Mesenchymal stem cell (in vitro differentiated cells and primary cell): Measurements from ENCODE around the gene ZNF20.

Experiments used
- DNase-seq: peaks from one replicate; pipeline ENCODE4 v3.0.0-alpha.2; 2013
- H2AFZ ChIP-seq: one replicate; pipeline ENCODE4 v1.6.1; 2013; ENCODE audit warnings: low read depth, mild to moderate bottlenecking, control low read depth, inconsistent platforms, low read length, moderate library complexity
- H2AK5ac ChIP-seq: 2 replicates; pipeline ENCODE4 v1.6.1; 2013; ENCODE audit warnings: low read length, moderate library complexity, mild to moderate bottlenecking, inconsistent platforms; ENCODE audit not compliant: severe bottlenecking
- H2BK120ac ChIP-seq: one replicate; pipeline ENCODE4 v1.6.1; 2013; ENCODE audit warnings: low read depth, mild to moderate bottlenecking, inconsistent platforms, low read length, moderate library complexity
- H2BK12ac ChIP-seq, 2 experiments: one replicate each; pipeline ENCODE4 v1.6.1; 2013; ENCODE audit warnings: inconsistent platforms in 2 of 2, low read length in 2 of 2, mild to moderate bottlenecking in 2 of 2, moderate library complexity in 2 of 2, control low read depth in 1 of 2
- H2BK15ac ChIP-seq: one replicate; pipeline ENCODE4 v1.6.1; 2013; ENCODE audit warnings: mild to moderate bottlenecking, low read depth, inconsistent platforms; ENCODE audit not compliant: poor library complexity, severe bottlenecking
- H2BK5ac ChIP-seq: 2 replicates; pipeline ENCODE4 v1.6.1; 2013; ENCODE audit warnings: low read depth, mild to moderate bottlenecking, low read length, control low read depth, inconsistent platforms; ENCODE audit not compliant: poor library complexity, severe bottlenecking
- H3K14ac ChIP-seq, 2 experiments: one replicate each; pipeline ENCODE4 v1.6.1; 2013; ENCODE audit warnings: inconsistent platforms in 2 of 2, low read length in 2 of 2, control low read depth in 1 of 2, mild to moderate bottlenecking in 1 of 2, moderate library complexity in 1 of 2
- H3K18ac ChIP-seq, 2 experiments: one replicate each; pipeline ENCODE4 v1.6.1; 2013; ENCODE audit warnings: inconsistent platforms in 2 of 2, low read length in 2 of 2, control low read depth in 1 of 2, low read depth in 1 of 2, mild to moderate bottlenecking in 1 of 2
- H3K23ac ChIP-seq, 2 experiments: one replicate each; pipeline ENCODE4 v1.6.1; 2013; ENCODE audit warnings: inconsistent platforms in 2 of 2, low read length in 2 of 2, mild to moderate bottlenecking in 2 of 2, moderate library complexity in 2 of 2, control low read depth in 1 of 2
- H3K27ac ChIP-seq: 2 replicates; pipeline ENCODE4 v1.5.1; 2013; ENCODE audit warnings: mild to moderate bottlenecking, moderate library complexity, low read length, control low read depth, inconsistent platforms; ENCODE audit not compliant: poor library complexity, severe bottlenecking
- H3K27me3 ChIP-seq, 2 experiments: 2 replicates each; pipeline versions ENCODE4 v1.6.1 to v1.7.0; 2013; ENCODE audit warnings: low read length in 2 of 2, mild to moderate bottlenecking in 2 of 2, moderate library complexity in 2 of 2, control low read depth in 1 of 2, inconsistent platforms in 1 of 2; ENCODE audit not compliant: control insufficient read depth in 1 of 2, insufficient read depth in 1 of 2
- H3K36me3 ChIP-seq, 2 experiments: 2 replicates each; pipeline versions ENCODE4 v1.6.1 to v1.7.0; 2013; ENCODE audit warnings: low read length in 2 of 2, control low read depth in 1 of 2, inconsistent platforms in 1 of 2, low read depth in 1 of 2, mild to moderate bottlenecking in 1 of 2; ENCODE audit not compliant: insufficient read depth in 2 of 2, control insufficient read depth in 1 of 2
- H3K4ac ChIP-seq, 2 experiments: one replicate each; pipeline ENCODE4 v1.6.1; 2013; ENCODE audit warnings: inconsistent platforms in 2 of 2, low read length in 2 of 2, mild to moderate bottlenecking in 2 of 2, moderate library complexity in 2 of 2, control low read depth in 1 of 2, low read depth in 1 of 2
- H3K4me1 ChIP-seq: 2 replicates; pipeline ENCODE4 v1.6.1; 2013; ENCODE audit warnings: low read depth, low read length, control low read depth; ENCODE audit not compliant: control insufficient read depth, insufficient read depth
- H3K4me2 ChIP-seq: 2 replicates; pipeline ENCODE4 v1.6.1; 2013; ENCODE audit warnings: low read length, mild to moderate bottlenecking, inconsistent platforms; ENCODE audit not compliant: poor library complexity, severe bottlenecking
- H3K4me3 ChIP-seq, 2 experiments: 2 replicates each; pipeline versions ENCODE4 v1.5.1 to v1.7.0; 2013; ENCODE audit warnings: low read length in 2 of 2, mild to moderate bottlenecking in 2 of 2, control low read depth in 1 of 2, low read depth in 1 of 2; ENCODE audit not compliant: insufficient read depth in 1 of 2
- H3K79me1 ChIP-seq: replicated peaks from 2 replicates; pipeline ENCODE4 v1.6.1; 2013; ENCODE audit warnings: mild to moderate bottlenecking, control low read depth, low read length, inconsistent platforms; ENCODE audit not compliant: poor library complexity, severe bottlenecking
- H3K9ac ChIP-seq: 2 replicates; pipeline ENCODE4 v1.7.0; 2013; ENCODE audit warnings: mild to moderate bottlenecking, low read length, moderate library complexity
- H3K9me3 ChIP-seq: 2 replicates; pipeline ENCODE4 v1.7.0; 2013; ENCODE audit warnings: mild to moderate bottlenecking, low read length; ENCODE audit not compliant: control insufficient read depth
- H4K8ac ChIP-seq: one replicate; pipeline ENCODE4 v1.6.1; 2013; ENCODE audit warnings: inconsistent platforms, mild to moderate bottlenecking, low read length, moderate library complexity
- H4K91ac ChIP-seq: one replicate; pipeline ENCODE4 v1.6.1; 2013; ENCODE audit warnings: mild to moderate bottlenecking, low read length, inconsistent platforms
- WGBS: methylation state at CpG from one replicate; pipeline ENCODE4 v1.1.7; 2013; ENCODE audit warnings: mixed read lengths; 5-methylcytosine and 5-hydroxymethylcytosine counted together

The ZNF20 gene

DNA sequence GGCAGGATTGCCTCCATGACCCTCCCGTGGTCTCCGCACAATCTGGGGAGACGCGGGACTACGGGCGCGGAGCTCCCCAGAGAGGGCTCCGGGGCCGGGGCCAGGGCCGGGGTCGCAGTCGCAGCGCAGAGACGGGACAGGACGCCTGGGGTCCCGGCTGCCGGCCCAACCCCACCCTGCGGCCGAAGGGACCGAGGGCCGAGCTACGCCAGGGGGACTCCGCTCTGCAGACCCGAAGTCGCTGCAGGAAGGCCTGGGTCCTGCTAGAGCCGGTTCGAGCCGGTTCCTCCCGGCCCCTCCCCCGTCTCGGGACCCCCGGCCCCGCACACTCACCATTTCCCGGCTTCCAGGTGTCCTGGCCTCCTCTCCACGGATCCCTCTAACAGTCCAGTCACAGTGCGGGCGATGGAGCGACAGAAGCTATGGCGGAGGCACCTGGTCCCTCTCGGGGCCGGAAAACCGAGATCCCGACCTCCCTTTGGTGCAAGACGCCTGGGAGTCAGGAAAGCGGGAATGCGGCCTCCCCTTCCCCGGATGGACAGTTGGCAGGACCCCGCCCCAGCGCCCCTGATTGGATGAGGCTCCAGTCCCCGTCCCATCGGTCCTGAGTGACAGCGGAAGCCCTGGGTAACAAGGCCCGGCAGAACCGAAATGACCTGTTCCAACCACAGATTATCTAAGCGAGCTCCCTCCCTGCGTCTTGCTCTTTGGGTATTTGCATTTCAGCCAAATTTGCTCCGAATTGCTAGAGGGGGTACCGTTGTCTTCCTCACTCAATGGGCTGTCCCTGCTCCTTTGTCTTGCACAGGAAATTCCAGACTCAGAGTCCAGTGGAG lies 16.3 kb upstream of the ZNF20 start, which contains the start of gene ZNF625:
Gene ZNF625, minus strand, starts transcription at position 512 of the 836 bp plus-strand sequence. Its CDS starts 176 bp downstream, at position 336.
- H3K23ac ChIP-seq = peak within 1 kb of the TSS in 1 of 2 experiments; percentile 41
- DNase-seq = peak; percentile 91
- peak within 1 kb of the TSS; percentile 61 for H2BK120ac ChIP-seq
- no peaks in the 10 kb centered on the region for H3K27me3 ChIP-seq
- peaks cover 8 to 15% of the 10 kb centered on the region in 2 experiments for H3K36me3 ChIP-seq
- H3K4me1 ChIP-seq = peaks cover 2% of the 10 kb centered on the region
- peak within 1 kb of the TSS; percentile 85 for H3K27ac ChIP-seq
- peaks cover 15% of the 10 kb centered on the region for H3K79me1 ChIP-seq
- H3K14ac ChIP-seq = peak within 1 kb of the TSS; percentile 6 to 88
- H3K9ac ChIP-seq = peak within 1 kb of the TSS; percentile 92
- peaks cover 8% of the 10 kb centered on the region for H3K9me3 ChIP-seq
- peak within 1 kb of the TSS; percentile 87 for H2AFZ ChIP-seq
- no peak within 1 kb of the TSS for H2BK12ac ChIP-seq
- H2BK15ac ChIP-seq = peak within 1 kb of the TSS; percentile 95
- H3K4me3 ChIP-seq = peak within 1 kb of the TSS; percentile 89 to 94
- WGBS = 1% methylated on average over 48 of the region's 58 CpGs
- peak within 1 kb of the TSS in 1 of 2 experiments; percentile 45 for H3K4ac ChIP-seq
- H2BK5ac ChIP-seq = peak within 1 kb of the TSS; percentile 71
- peak within 1 kb of the TSS; percentile 61 to 93 for H3K18ac ChIP-seq
- peak within 1 kb of the TSS; percentile 72 for H4K91ac ChIP-seq
- H2AK5ac ChIP-seq = no peak within 1 kb of the TSS
- peak within 1 kb of the TSS; percentile 96 for H3K4me2 ChIP-seq
- peak within 1 kb of the TSS; percentile 96 for H4K8ac ChIP-seq

- 64% methylated on average over 11 of the region's 11 CpGs for WGBS
- H3K23ac ChIP-seq = no peak overlapping the region
- H2AK5ac ChIP-seq = no peak overlapping the region
- H2BK5ac ChIP-seq = no peak overlapping the region
- H2BK120ac ChIP-seq = no peak overlapping the region
- no peak overlapping the region for H4K91ac ChIP-seq
- H2AFZ ChIP-seq = no peak overlapping the region
- no peak overlapping the region for H3K18ac ChIP-seq
- no peaks in the 10 kb centered on the region for H3K27me3 ChIP-seq
- no peak overlapping the region for H3K27ac ChIP-seq
- peaks cover 2% of the 10 kb centered on the region for H3K4me1 ChIP-seq
- peak; percentile 5 for DNase-seq
- peak overlapping the region; percentile 96 for H3K4me2 ChIP-seq
- H2BK15ac ChIP-seq = no peak overlapping the region
- H2BK12ac ChIP-seq = no peak overlapping the region
- H3K14ac ChIP-seq = no peak overlapping the region
- H3K9ac ChIP-seq = peak overlapping the region; percentile 92
- H3K79me1 ChIP-seq = peaks cover 18% of the 10 kb centered on the region
- H3K9me3 ChIP-seq = peaks cover 14% of the 10 kb centered on the region
- H3K36me3 ChIP-seq = peaks cover 16 to 23% of the 10 kb centered on the region in 2 experiments
- no peak overlapping the region for H3K4ac ChIP-seq
- H4K8ac ChIP-seq = no peak overlapping the region
- H3K4me3 ChIP-seq = peak overlapping the region; percentile 89 to 94
Measured at GRCh38 chr19:12155324-12155860, 15.2 kb upstream of the ZNF20 start.

GRCh38 chr19:12145348-12145747 lies 5.2 kb upstream of the ZNF20 start:
- H3K27me3 ChIP-seq = no peaks in the 10 kb centered on the region
- no peak for DNase-seq
- no peak overlapping the region for H2BK15ac ChIP-seq
- no peak overlapping the region for H4K8ac ChIP-seq
- H3K79me1 ChIP-seq = peaks cover 11% of the 10 kb centered on the region
- no peak overlapping the region for H3K18ac ChIP-seq
- H2BK5ac ChIP-seq = no peak overlapping the region
- H3K4me1 ChIP-seq = peaks cover 5% of the 10 kb centered on the region
- no peak overlapping the region for H3K27ac ChIP-seq
- no peak overlapping the region for H4K91ac ChIP-seq
- peaks cover 42% of the 10 kb centered on the region for H3K9me3 ChIP-seq
- no peak overlapping the region for H2AFZ ChIP-seq
- H3K4me2 ChIP-seq = no peak overlapping the region
- peaks cover 40 to 44% of the 10 kb centered on the region in 2 experiments for H3K36me3 ChIP-seq
- no peak overlapping the region for H3K23ac ChIP-seq
- H3K9ac ChIP-seq = no peak overlapping the region
- H3K14ac ChIP-seq = no peak overlapping the region
- peak overlapping the region in 1 of 2 experiments; percentile 55 for H3K4me3 ChIP-seq
- H2BK120ac ChIP-seq = no peak overlapping the region
- no peak overlapping the region for H3K4ac ChIP-seq
- H2AK5ac ChIP-seq = no peak overlapping the region
- WGBS = 96% methylated on average over 5 of the region's 8 CpGs
- no peak overlapping the region for H2BK12ac ChIP-seq

GRCh38 chr19:12141405-12141736 lies 1.2 kb upstream of the ZNF20 start:
- Histone ChIP-seq H3K4me2 (no peak overlapping the region), H2BK120ac (no peak overlapping the region), H2BK5ac (no peak overlapping the region), H2AK5ac (no peak overlapping the region), H3K36me3 (peaks cover 38 to 47% of the 10 kb centered on the region in 2 experiments), H3K27ac (no peak overlapping the region), H4K8ac (no peak overlapping the region), H3K4me1 (peaks cover 5% of the 10 kb centered on the region), H2BK12ac (no peak overlapping the region), H3K18ac (no peak overlapping the region), H2AFZ (no peak overlapping the region), H4K91ac (no peak overlapping the region), H3K23ac (no peak overlapping the region), H3K14ac (no peak overlapping the region), H3K4me3 (no peak overlapping the region), H2BK15ac (no peak overlapping the region), H3K9me3 (peaks cover 23% of the 10 kb centered on the region), H3K9ac (no peak overlapping the region), H3K27me3 (no peaks in the 10 kb centered on the region), H3K4ac (no peak overlapping the region), H3K79me1 (peaks cover 20% of the 10 kb centered on the region)
- no peak for DNase-seq
- 72% methylated on average over 10 of the region's 10 CpGs for WGBS
